H9 (cell line): ENCODE data around the gene TTC3. TPM values are rescaled to one million over a fixed set of nuclear protein-coding genes. Genes with fewer than 3 reads are reported as not detected.

Source experiments
- DNase-seq: peaks from one replicate; pipeline ENCODE4 v3.0.0-alpha.2; 2017
- H2AFZ ChIP-seq: one replicate; pipeline ENCODE4 v1.6.1; 2013; ENCODE audit warnings: mild to moderate bottlenecking, low read length, control low read depth, moderate library complexity
- H2AK5ac ChIP-seq: 2 replicates; pipeline ENCODE4 v1.6.1; 2013; ENCODE audit warnings: low read length, control low read depth, mixed read lengths; ENCODE audit not compliant: insufficient read length
- H2BK120ac ChIP-seq: one replicate; pipeline ENCODE4 v1.6.1; 2013; ENCODE audit warnings: low read depth, mild to moderate bottlenecking, low read length, control low read depth, inconsistent platforms; ENCODE audit not compliant: poor library complexity, severe bottlenecking
- H2BK12ac ChIP-seq: 2 replicates; pipeline ENCODE4 v1.6.1; 2013; ENCODE audit warnings: low read length, control low read depth, mixed read lengths, low read depth; ENCODE audit not compliant: insufficient read length
- H2BK15ac ChIP-seq: 2 replicates; pipeline ENCODE4 v1.6.1; 2013; ENCODE audit warnings: low read depth, low read length, control low read depth
- H2BK20ac ChIP-seq: one replicate; pipeline ENCODE4 v1.6.1; 2013; ENCODE audit warnings: low read depth, mild to moderate bottlenecking, low read length, control low read depth, inconsistent platforms; ENCODE audit not compliant: poor library complexity, severe bottlenecking
- H2BK5ac ChIP-seq: 2 replicates; pipeline ENCODE4 v1.6.1; 2013; ENCODE audit warnings: low read length, control low read depth, mixed read lengths; ENCODE audit not compliant: insufficient read length
- H3K14ac ChIP-seq: 2 replicates; pipeline ENCODE4 v1.6.1; 2013; ENCODE audit warnings: low read length, control low read depth; ENCODE audit not compliant: insufficient read depth
- H3K18ac ChIP-seq: 2 replicates; pipeline ENCODE4 v1.6.1; 2013; ENCODE audit warnings: low read depth, mild to moderate bottlenecking, mixed read lengths, low read length, control low read depth; ENCODE audit not compliant: insufficient read length
- H3K23ac ChIP-seq: 2 replicates; pipeline ENCODE4 v1.6.1; 2013; ENCODE audit warnings: low read length, control low read depth, mixed read lengths, low read depth; ENCODE audit not compliant: insufficient read length
- H3K23me2 ChIP-seq: 2 replicates; pipeline ENCODE4 v1.6.1; 2013; ENCODE audit warnings: low read depth, mild to moderate bottlenecking, mixed read lengths, low read length, control low read depth; ENCODE audit not compliant: insufficient read length, poor library complexity, severe bottlenecking
- H3K27ac ChIP-seq: 2 replicates; pipeline ENCODE4 v1.5.1; 2013; ENCODE audit warnings: low read length, control low read depth, mixed read lengths, low read depth; ENCODE audit not compliant: insufficient read length
- H3K27me3 ChIP-seq: 2 replicates; pipeline ENCODE4 v1.6.1; 2013; ENCODE audit warnings: low read length, control low read depth, inconsistent platforms; ENCODE audit not compliant: insufficient read depth
- H3K4ac ChIP-seq: 2 replicates; pipeline ENCODE4 v1.6.1; 2013; ENCODE audit warnings: low read depth, mild to moderate bottlenecking, control low read depth, inconsistent platforms, low read length, moderate library complexity
- H3K4me1 ChIP-seq: 2 replicates; pipeline ENCODE4 v1.6.1; 2013; ENCODE audit warnings: low read length, control low read depth, inconsistent platforms; ENCODE audit not compliant: insufficient read depth
- H3K4me2 ChIP-seq: 2 replicates; pipeline ENCODE4 v1.6.1; 2013; ENCODE audit warnings: low read length, control low read depth, mixed read lengths; ENCODE audit not compliant: insufficient read length, insufficient read depth
- H3K56ac ChIP-seq: 2 replicates; pipeline ENCODE4 v1.6.1; 2013; ENCODE audit warnings: low read depth, mild to moderate bottlenecking, mixed read lengths, low read length, control low read depth; ENCODE audit not compliant: insufficient read length
- H3K79me1 ChIP-seq: 2 replicates; pipeline ENCODE4 v1.6.1; 2013; ENCODE audit warnings: low read depth, mild to moderate bottlenecking, moderate library complexity, low read length, control low read depth, inconsistent platforms; ENCODE audit not compliant: insufficient read depth, poor library complexity, severe bottlenecking
- H3K79me2 ChIP-seq: 2 replicates; pipeline ENCODE4 v1.6.1; 2013; ENCODE audit warnings: low read length, control low read depth, inconsistent platforms; ENCODE audit not compliant: insufficient read depth
- H3K9ac ChIP-seq: 2 replicates; pipeline ENCODE4 v1.6.1; 2013; ENCODE audit warnings: low read length, control low read depth, mixed read lengths; ENCODE audit not compliant: insufficient read length; ENCODE audit errors: extremely low read depth
- H3K9me3 ChIP-seq: one replicate; pipeline ENCODE4 v1.6.1; 2013; ENCODE audit warnings: low read depth, low read length, inconsistent platforms; ENCODE audit not compliant: control insufficient read depth
- H3T11ph ChIP-seq: one replicate; pipeline ENCODE4 v1.6.1; 2013; ENCODE audit warnings: mild to moderate bottlenecking, low read length, control low read depth, inconsistent platforms
- H4K20me1 ChIP-seq: one replicate; pipeline ENCODE4 v1.6.1; 2013; ENCODE audit not compliant: control insufficient read depth, insufficient read length, insufficient read depth
- H4K5ac ChIP-seq: 2 replicates; pipeline ENCODE4 v1.6.1; 2013; ENCODE audit warnings: low read depth, mild to moderate bottlenecking, mixed read lengths, low read length, control low read depth; ENCODE audit not compliant: insufficient read length
- H4K8ac ChIP-seq: replicated peaks from 2 replicates; pipeline ENCODE4 v1.6.1; 2013; ENCODE audit warnings: low read length, control low read depth, mixed read lengths, low read depth; ENCODE audit not compliant: insufficient read length
- H4K91ac ChIP-seq: 2 replicates; pipeline ENCODE4 v1.6.1; 2013; ENCODE audit warnings: low read depth, mild to moderate bottlenecking, moderate library complexity, mixed read lengths, low read length, control low read depth; ENCODE audit not compliant: insufficient read length
- H3K27ac Mint-ChIP-seq, 3 experiments: 2 replicates in 2 of 3; 3 replicates in 1 of 3; pipeline ENCODE4 v1.8.0; 2020 to 2021; ENCODE audit warnings: mixed read lengths in 3 of 3, mild to moderate bottlenecking in 1 of 3, moderate library complexity in 1 of 3
- H3K27me3 Mint-ChIP-seq: 2 replicates; pipeline ENCODE4 v1.8.0; 2021; ENCODE audit warnings: low read depth, mild to moderate bottlenecking, moderate library complexity, mixed read lengths
- H3K36me3 Mint-ChIP-seq, 3 experiments: 2 replicates in 2 of 3; 3 replicates in 1 of 3; pipeline ENCODE4 v1.8.0; 2020 to 2021; ENCODE audit warnings: low read depth in 3 of 3, mixed read lengths in 3 of 3; ENCODE audit not compliant: insufficient read depth in 1 of 3
- H3K4me1 Mint-ChIP-seq, 2 experiments: 2 replicates each; pipeline ENCODE4 v1.8.0; 2020; ENCODE audit warnings: mixed read lengths in 2 of 2
- H3K4me3 Mint-ChIP-seq, 2 experiments: 2 replicates in 1 of 2; 3 replicates in 1 of 2; pipeline ENCODE4 v1.8.0; 2020 to 2021; ENCODE audit warnings: mild to moderate bottlenecking in 2 of 2, mixed read lengths in 2 of 2, moderate library complexity in 1 of 2
- H3K9me3 Mint-ChIP-seq, 2 experiments: 2 replicates in 1 of 2; 3 replicates in 1 of 2; pipeline ENCODE4 v1.8.0; 2020; ENCODE audit warnings: mild to moderate bottlenecking in 2 of 2, mixed read lengths in 2 of 2, moderate library complexity in 1 of 2
- WGBS: extraction: QIAGEN DNeasy Blood & Tissue Kit; methylation state at CpG from one replicate; pipeline ENCODE4 v1.1.7; 2013; ENCODE audit warnings: missing lambda C conversion rate, low lambda C conversion rate, mixed read lengths; ENCODE audit not compliant: insufficient read length; ENCODE audit errors: extremely low coverage; 5-methylcytosine and 5-hydroxymethylcytosine counted together
- total RNA-seq: library from RNA; stranded (reverse); gene quantifications from 2 replicates; pipeline ENCODE4 v1.2.1, GENCODE V29; 2021
- TF ChIP-seq, protein P1 (sequence below): fragments of 200-600 bp; sonication (generic); conservative IDR thresholded peaks from 3 replicates; pipeline ENCODE4 v1.8.0; 2021; ENCODE audit warnings: antibody characterized with exemption, mild to moderate bottlenecking

TTC3 gene
- total RNA-seq, 1 experiment from 2014 or later = 46.5 TPM

DNA sequence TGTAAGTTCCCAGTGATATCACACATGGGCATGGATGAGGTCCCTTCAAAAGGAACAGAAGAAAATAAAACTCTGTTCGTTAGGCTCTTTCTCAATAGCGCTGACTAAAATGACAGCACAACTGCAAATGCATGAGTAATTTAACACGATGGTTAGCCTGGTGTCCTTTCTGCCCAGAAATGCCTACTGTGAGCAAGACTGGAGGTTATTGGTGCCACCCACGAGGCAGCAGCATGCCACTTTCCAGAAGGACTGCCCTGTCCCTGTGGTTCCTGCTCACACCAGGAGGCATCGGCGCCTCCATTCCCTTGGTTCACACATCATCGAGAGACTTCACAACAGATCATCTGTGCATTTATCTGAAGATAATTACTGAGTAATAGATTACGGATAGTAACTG lies 167.9 kb downstream of the TTC3 start:
- Histone ChIP-seq H4K91ac (no peak overlapping the region), H3K18ac (no peak overlapping the region), H3K27me3 (no peaks in the 10 kb centered on the region), H3K4me2 (no peak overlapping the region), H3K9me3 (no peaks in the 10 kb centered on the region), H3K79me1 (peaks cover 9% of the 10 kb centered on the region), H2BK20ac (no peak overlapping the region), H2BK5ac (no peak overlapping the region), H3T11ph (no peak overlapping the region), H3K23me2 (no peaks in the 10 kb centered on the region), H2BK15ac (no peak overlapping the region), H2BK120ac (no peak overlapping the region), H2AK5ac (no peak overlapping the region), H4K20me1 (no peaks in the 10 kb centered on the region), H3K14ac (no peak overlapping the region), H4K8ac (no peak overlapping the region), H3K4ac (no peak overlapping the region), H2BK12ac (no peak overlapping the region), H3K27ac (no peak overlapping the region), H3K79me2 (peaks cover 4% of the 10 kb centered on the region; the same call in 1 of the 2 replicates), H3K4me1 (no peaks in the 10 kb centered on the region; the same call in 1 of the 2 replicates), H3K9ac (no peak overlapping the region), H4K5ac (no peak overlapping the region), H2AFZ (no peak overlapping the region), H3K56ac (no peak overlapping the region), H3K23ac (no peak overlapping the region)
- no peak overlapping the region for H3K4me3 Mint-ChIP-seq
- peaks cover 0 to 3% of the 10 kb centered on the region in 2 experiments; a peak in 2 of 5 replicates for H3K9me3 Mint-ChIP-seq
- TF ChIP-seq, protein P1, sequence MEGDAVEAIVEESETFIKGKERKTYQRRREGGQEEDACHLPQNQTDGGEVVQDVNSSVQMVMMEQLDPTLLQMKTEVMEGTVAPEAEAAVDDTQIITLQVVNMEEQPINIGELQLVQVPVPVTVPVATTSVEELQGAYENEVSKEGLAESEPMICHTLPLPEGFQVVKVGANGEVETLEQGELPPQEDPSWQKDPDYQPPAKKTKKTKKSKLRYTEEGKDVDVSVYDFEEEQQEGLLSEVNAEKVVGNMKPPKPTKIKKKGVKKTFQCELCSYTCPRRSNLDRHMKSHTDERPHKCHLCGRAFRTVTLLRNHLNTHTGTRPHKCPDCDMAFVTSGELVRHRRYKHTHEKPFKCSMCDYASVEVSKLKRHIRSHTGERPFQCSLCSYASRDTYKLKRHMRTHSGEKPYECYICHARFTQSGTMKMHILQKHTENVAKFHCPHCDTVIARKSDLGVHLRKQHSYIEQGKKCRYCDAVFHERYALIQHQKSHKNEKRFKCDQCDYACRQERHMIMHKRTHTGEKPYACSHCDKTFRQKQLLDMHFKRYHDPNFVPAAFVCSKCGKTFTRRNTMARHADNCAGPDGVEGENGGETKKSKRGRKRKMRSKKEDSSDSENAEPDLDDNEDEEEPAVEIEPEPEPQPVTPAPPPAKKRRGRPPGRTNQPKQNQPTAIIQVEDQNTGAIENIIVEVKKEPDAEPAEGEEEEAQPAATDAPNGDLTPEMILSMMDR = no peak
- no peak for DNase-seq
- peaks cover 25 to 31% of the 10 kb centered on the region in 2 experiments for H3K4me1 Mint-ChIP-seq
- peak overlapping the region in 2 of 3 experiments; percentile 6 to 55; a peak in 1 of 7 replicates for H3K27ac Mint-ChIP-seq
- H3K36me3 Mint-ChIP-seq = peaks cover 8 to 41% (median 35%) of the 10 kb centered on the region in 3 experiments; a peak in 6 of 7 replicates
- WGBS = no CpG with 5 or more reads among the region's 8 CpGs
- H3K27me3 Mint-ChIP-seq = no peaks in the 10 kb centered on the region
